OCI-LY3 (cell line): ENCODE data around the gene FBXW7.

Experiments
- EZH2phosphoT487 ChIP-seq: fragments of 200-600 bp; shearing (Covaris generic); IDR thresholded peaks from 2 replicates; pipeline ENCODE4 v1.6.1; 2018; ENCODE audit warnings: antibody characterized with exemption, mixed run types, low read depth
- TF ChIP-seq, protein P1 (sequence below): fragments of 200-600, 300-600 bp; sonication (generic); IDR thresholded peaks from 2 replicates; pipeline ENCODE4 v1.5.1; 2014; ENCODE audit warnings: antibody characterized with exemption, low read length, low read depth

DNA sequence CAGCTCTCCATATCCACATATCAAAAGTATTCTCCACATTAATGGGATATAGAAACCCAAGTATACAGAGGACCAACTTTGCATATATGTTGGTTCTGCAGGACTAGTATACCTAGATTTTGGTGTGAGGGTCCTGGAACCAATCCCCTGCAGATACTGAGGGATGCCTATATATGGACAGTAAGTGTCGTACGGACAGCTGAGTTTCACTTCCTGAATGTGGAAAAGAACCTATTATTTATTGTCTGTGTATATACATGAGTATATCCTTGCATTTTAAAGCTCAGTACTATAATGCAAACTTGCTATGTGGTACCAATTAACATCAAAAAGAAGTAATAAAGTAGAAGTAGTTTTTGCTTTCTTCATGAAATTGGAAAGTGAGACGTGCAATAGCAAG lies 101.9 kb downstream of the FBXW7 start:
- TF ChIP-seq, protein P1, sequence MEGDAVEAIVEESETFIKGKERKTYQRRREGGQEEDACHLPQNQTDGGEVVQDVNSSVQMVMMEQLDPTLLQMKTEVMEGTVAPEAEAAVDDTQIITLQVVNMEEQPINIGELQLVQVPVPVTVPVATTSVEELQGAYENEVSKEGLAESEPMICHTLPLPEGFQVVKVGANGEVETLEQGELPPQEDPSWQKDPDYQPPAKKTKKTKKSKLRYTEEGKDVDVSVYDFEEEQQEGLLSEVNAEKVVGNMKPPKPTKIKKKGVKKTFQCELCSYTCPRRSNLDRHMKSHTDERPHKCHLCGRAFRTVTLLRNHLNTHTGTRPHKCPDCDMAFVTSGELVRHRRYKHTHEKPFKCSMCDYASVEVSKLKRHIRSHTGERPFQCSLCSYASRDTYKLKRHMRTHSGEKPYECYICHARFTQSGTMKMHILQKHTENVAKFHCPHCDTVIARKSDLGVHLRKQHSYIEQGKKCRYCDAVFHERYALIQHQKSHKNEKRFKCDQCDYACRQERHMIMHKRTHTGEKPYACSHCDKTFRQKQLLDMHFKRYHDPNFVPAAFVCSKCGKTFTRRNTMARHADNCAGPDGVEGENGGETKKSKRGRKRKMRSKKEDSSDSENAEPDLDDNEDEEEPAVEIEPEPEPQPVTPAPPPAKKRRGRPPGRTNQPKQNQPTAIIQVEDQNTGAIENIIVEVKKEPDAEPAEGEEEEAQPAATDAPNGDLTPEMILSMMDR = no peak
- no peak for TF ChIP-seq EZH2phosphoT487
